Measurements from ENCODE around the gene IRF9. TPM values are rescaled to one million over a fixed set of nuclear protein-coding genes. Genes with fewer than 3 reads are reported as not detected.

IRF9 gene
- total RNA-seq, 6 donors from 2014 or later: 78.2 to 192 (median 107) TPM

GRCh38 chr14:24138396-24139271, 22.4 kb upstream of the IRF9 start:
- ATAC-seq (ENCODE audit: low FRiP score in 2 of 2): no peak
- H3K27me3 ChIP-seq: no peaks in the 10 kb centered on the region
- H3K4me3 ChIP-seq: no peak overlapping the region
- no peaks in the 10 kb centered on the region for H3K9me3 ChIP-seq
- no peak for DNase-seq
- TF ChIP-seq CTCF (IDR thresholded peaks at IDR 0.05) (no peak), POLR2AphosphoS5 (IDR thresholded peaks at IDR 0.05) (no peak), POLR2A (IDR thresholded peaks at IDR 0.05) (no peak), EP300 (IDR thresholded peaks at IDR 0.05) (no peak)
- H3K4me1 ChIP-seq: peaks cover 30 to 55% (median 39%) of the 10 kb centered on the region in 4 donors
- 92 to 93% methylated on average over 13 of the region's 13 CpGs for WGBS, 2 donors
- H3K36me3 ChIP-seq: peaks cover 4 to 30% (median 25%) of the 10 kb centered on the region in 4 donors
- H3K27ac ChIP-seq: peak overlapping the region in 2 of 4 donors; percentile 12 to 96

- H3K9me3 ChIP-seq: no peaks in the 10 kb centered on the region
- DNase-seq (no peak), ATAC-seq (ENCODE audit: low FRiP score in 2 of 2) (no peak)
- no peaks in the 10 kb centered on the region for H3K27me3 ChIP-seq
- H3K4me1 ChIP-seq: peaks cover 30 to 55% (median 39%) of the 10 kb centered on the region in 4 donors
- peaks cover 4 to 32% (median 28%) of the 10 kb centered on the region in 4 donors for H3K36me3 ChIP-seq
- 82 to 89% methylated on average over 8 to 9 of the region's 9 CpGs for WGBS, 2 donors
- no peak for TF ChIP-seq POLR2AphosphoS5 (IDR thresholded peaks at IDR 0.05)
- no peak for TF ChIP-seq CTCF (IDR thresholded peaks at IDR 0.05)
- TF ChIP-seq EP300 (IDR thresholded peaks at IDR 0.05): no peak
- no peak for TF ChIP-seq POLR2A (IDR thresholded peaks at IDR 0.05)
- H3K4me3 ChIP-seq: peak overlapping the region in 1 of 4 donors; percentile 90
- H3K27ac ChIP-seq: peak overlapping the region in 2 of 4 donors; percentile 8 to 92
Measured at GRCh38 chr14:24139272-24139934, 21.7 kb upstream of the IRF9 start.

GRCh38 chr14:24141097-24141880, 19.8 kb upstream of the IRF9 start, which contains the start of gene EMC9:
Gene EMC9, minus strand, starts transcription at chr14:24141591. Its CDS starts 287 bp downstream, at chr14:24141304.
- 0% methylated on average over 53 of the region's 65 CpGs; no CpG with 5 or more reads in 1 of the 2 donors for WGBS, 2 donors
- peak in 5 of 6 experiments; percentile 74 to 90 (median 86) for TF ChIP-seq CTCF (IDR thresholded peaks at IDR 0.05)
- peak in 1 of 2 donors; percentile 91 for TF ChIP-seq POLR2AphosphoS5 (IDR thresholded peaks at IDR 0.05)
- TF ChIP-seq EP300 (IDR thresholded peaks at IDR 0.05): no peak
- peak in 3 of 4 donors; percentile 18 to 89 (median 61) for TF ChIP-seq POLR2A (IDR thresholded peaks at IDR 0.05)
- H3K36me3 ChIP-seq: peaks cover 4 to 32% (median 28%) of the 10 kb centered on the region in 4 donors
- peak; percentile 97 to 98 for ATAC-seq (ENCODE audit: low FRiP score in 2 of 2)
- H3K27ac ChIP-seq: peak within 1 kb of the TSS; percentile 85 to 95 (median 90)
- no peaks in the 10 kb centered on the region for H3K27me3 ChIP-seq
- peak; percentile 97 to 100 for DNase-seq
- H3K9me3 ChIP-seq: no peaks in the 10 kb centered on the region
- peaks cover 36 to 58% (median 49%) of the 10 kb centered on the region in 4 donors for H3K4me1 ChIP-seq
- peak within 1 kb of the TSS; percentile 62 to 90 (median 78) for H3K4me3 ChIP-seq

GRCh38 chr14:24143511-24143910, 17.6 kb upstream of the IRF9 start:
- Histone ChIP-seq H3K36me3 (peaks cover 0 to 20% (median 17%) of the 10 kb centered on the region in 4 donors), H3K4me1 (peaks cover 33 to 50% (median 41%) of the 10 kb centered on the region in 4 donors), H3K27me3 (no peaks in the 10 kb centered on the region), H3K4me3 (no peak overlapping the region), H3K27ac (peak overlapping the region in 1 of 4 donors; percentile 11), H3K9me3 (no peaks in the 10 kb centered on the region)
- WGBS, 2 donors: 93 to 95% methylated on average over 2 of the region's 2 CpGs
- no peak for TF ChIP-seq POLR2AphosphoS5 (IDR thresholded peaks at IDR 0.05)
- TF ChIP-seq POLR2A (IDR thresholded peaks at IDR 0.05): no peak
- TF ChIP-seq EP300 (IDR thresholded peaks at IDR 0.05): no peak
- TF ChIP-seq CTCF (IDR thresholded peaks at IDR 0.05): no peak
- ATAC-seq (ENCODE audit: low FRiP score in 2 of 2) (no peak), DNase-seq (no peak)
